Non-pigmented ciliary epithelial cell (primary cell): Measurements from ENCODE around the gene ECE1.

Experiments used
- DNase-seq: peaks from one replicate; pipeline ENCODE4 v3.0.0-alpha.2; 2010; ENCODE audit warnings: low read depth

Gene ECE1

DNA sequence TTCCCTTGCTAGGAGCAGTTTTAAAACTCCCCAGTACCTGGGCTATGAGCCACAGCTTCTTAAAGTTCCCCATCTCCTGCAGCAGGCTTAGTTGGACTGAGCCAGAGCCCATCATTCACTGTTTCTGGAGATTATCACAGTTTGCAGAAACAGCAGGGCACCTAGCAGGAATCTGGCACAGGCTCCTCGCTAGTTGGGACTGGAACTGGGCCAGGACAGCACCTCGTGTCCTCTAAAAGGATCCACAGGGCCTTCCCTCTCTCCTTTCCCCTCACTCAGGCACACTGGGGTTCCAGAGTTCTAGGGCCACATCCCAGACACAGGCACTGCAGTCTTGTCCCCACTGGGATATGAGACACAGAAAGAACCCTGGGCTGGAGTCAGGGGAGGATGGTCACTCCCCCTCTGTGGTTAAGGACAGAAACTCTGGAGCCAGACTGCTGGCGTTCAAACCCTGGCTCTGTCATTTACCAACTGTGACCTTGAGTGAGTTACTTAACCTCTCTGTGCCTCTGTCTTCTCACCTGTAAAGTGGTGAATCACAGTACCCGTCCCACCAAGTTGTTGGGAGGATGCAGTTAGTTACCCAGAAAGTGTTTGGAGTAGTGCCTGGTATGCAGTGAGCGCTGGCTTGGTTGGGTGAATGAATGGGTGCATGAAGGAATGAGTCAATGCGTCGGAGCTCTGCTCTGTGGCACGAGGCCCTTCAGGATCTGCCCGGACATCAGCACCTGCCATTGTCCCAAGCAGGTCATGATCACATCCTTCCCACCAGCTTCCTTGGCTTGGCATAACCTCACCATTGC is 18.8 kb upstream of the ECE1 start:
- DNase-seq, result no peak

GRCh38 chr1:21308330-21308729 is 18.1 kb upstream of the ECE1 start:
- no peak for DNase-seq

- no peak for DNase-seq
Observed at GRCh38 chr1:21307663-21308305, 17.5 kb upstream of the ECE1 start.

GRCh38 chr1:21307210-21307609 is 16.9 kb upstream of the ECE1 start:
- DNase-seq, result no peak

GRCh38 chr1:21305900-21306189 is 15.6 kb upstream of the ECE1 start:
- no peak for DNase-seq

DNA sequence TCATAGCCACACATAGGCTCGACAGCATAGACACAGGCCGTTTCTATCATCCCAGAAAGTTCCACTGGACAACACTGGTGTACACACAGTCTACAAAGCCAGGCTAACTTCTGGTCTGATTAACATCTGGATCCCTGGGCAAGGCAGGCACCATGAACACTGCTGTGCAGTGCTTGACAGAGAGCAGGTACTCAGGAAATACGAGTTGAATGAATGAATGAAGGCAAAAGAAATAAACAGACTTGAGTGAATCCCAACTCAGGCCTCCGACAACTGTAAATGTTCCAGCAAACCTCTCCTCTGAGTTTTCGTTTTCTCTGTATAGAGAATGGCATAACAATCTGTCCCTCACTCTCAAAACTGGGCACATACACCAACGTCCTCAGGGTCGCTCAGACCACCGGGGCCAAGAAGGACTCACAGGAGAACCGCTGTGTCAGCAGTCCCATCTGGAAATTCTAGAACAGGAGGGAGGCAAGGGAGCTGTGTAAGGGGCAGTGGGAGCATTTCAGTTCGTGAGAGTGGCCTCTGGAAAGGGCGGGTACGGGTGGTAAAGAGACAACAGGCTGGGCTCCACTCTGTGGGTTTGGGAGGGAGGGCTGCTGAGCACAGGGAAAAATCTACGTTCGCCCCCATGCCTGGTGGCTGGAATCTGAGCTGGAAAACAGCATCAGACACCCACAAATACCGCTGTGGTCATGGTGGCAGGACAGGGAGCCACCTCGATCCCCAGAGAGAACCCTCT is 15.1 kb upstream of the ECE1 start:
- DNase-seq, result no peak

GRCh38 chr1:21304488-21304887 is 14.2 kb upstream of the ECE1 start:
- DNase-seq, result no peak

GRCh38 chr1:21302747-21303715 is 12.8 kb upstream of the ECE1 start:
- no peak for DNase-seq

DNA sequence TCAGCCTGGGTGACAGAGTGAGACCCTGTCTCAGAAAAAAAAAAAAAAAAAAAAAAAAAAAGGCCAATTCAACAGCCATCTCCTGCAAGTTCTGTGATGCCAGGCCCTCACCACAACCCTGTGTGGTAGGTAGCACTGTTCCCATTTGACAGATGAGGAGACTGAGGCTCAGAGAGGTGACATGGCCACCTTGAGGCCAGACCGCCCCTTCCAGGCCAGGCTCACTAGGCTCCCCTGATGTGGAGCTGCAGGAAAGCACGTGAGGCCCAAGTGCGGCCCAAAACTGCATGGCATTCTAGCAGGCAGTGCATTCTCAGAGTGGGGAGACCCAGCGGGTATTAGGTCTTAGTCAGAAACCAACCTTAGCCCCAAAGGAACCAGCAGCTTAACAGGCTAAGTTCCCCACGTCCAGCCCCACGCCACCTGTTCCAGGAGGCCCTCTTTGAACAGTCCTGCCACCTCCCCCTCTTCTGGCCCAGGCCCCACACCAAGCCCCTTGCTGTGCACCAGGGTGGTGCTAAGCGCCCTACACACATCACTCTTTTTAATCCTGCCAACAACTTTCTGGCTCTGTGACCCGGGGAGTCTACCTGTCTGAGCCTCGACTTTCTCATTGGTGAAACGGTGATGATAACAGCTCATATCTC is 11.7 kb upstream of the ECE1 start:
- DNase-seq, result no peak

- DNase-seq, result no peak
Observed at GRCh38 chr1:21300774-21301173, 10.5 kb upstream of the ECE1 start.

DNA sequence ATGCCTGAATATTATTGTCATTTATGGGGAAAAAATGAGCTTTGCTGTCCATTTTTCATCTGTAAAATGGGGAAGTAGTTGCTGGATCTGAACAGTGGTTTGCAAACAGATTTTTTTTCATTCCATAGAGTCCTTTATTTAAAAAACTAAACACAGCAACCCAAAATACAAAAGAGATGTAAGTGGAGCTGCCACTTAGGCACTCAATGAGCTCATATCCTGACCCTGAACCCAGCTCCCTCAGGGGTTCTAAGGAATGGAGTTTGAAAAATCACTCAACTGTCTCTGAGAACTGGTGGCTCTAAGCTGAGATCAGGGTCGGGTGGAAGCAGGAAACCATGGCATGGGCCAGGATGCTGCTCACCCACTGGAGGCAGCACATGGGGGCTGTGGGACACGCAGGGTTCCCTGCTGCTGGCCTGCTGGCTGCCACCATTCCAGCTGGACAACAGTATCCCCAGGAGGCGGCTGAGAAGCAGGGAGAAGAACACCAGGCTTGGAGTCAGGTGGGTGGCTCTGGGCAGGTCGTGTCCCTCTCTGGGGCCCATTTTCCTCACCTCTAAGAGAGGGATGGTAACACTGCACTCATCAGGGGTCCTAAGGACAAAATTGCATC is 9.6 kb upstream of the ECE1 start:
- no peak for DNase-seq

- DNase-seq, result no peak
Observed at GRCh38 chr1:21298981-21299391, 8.7 kb upstream of the ECE1 start.

DNA sequence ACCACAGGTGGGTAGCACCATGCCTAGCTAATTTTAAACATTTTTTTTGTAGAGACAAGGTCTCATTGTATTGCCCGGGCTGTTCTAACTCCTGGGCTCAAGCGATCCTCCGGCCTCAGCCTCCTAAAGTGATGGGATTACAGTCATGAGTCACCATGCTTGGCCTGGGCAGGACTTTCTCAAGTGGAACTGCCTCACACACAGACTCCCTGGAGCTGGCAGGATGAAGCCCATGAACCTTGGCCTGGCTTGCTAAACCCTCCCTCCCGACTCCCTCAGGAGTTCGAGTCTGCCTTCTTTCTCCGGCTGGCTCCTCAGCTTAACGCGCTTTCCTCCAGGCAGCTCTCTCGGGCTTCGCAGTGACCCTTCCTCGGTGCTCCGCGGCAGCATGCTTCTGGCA is 7.7 kb upstream of the ECE1 start:
- DNase-seq, result no peak

DNA sequence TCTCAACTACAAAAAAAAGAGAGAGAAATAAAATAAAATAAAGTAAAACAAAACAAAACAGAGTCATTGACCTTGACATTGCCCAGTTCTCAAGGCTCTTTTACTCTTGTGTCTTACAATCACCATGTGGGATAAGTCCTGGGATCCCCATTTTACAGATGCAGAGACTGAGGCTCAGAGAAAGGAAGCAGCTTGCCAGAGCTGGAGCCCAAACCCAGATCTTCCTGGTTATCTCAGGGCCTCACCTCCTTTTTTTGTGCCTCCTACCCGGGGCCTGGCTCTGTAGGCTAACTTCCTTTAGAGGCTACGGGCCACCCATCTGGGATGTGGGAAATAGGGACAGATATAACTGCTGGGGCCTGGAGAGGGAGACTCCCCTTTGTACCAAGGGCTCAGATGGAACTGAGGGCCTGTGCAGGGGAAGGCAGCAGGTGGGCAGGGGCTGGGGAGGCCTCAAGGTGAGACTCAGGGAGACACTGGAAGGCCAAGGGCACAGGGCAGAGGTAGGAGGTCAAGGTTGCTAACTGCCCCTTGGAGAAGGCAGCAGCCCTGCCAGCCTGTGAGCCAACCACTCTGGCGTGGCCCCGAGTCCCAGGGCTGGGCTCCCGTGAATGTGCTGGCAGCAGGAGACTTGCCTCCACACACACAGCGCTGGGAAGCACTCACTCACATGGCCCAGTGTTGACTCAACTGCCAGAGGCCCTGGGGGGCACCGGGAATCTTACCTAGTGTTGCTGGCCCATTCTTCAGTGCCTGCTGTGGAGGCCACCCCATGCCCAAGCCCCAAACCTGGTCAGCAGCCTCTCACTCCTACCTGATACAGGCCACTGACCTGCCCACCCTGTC is 6.5 kb upstream of the ECE1 start:
- no peak for DNase-seq

DNA sequence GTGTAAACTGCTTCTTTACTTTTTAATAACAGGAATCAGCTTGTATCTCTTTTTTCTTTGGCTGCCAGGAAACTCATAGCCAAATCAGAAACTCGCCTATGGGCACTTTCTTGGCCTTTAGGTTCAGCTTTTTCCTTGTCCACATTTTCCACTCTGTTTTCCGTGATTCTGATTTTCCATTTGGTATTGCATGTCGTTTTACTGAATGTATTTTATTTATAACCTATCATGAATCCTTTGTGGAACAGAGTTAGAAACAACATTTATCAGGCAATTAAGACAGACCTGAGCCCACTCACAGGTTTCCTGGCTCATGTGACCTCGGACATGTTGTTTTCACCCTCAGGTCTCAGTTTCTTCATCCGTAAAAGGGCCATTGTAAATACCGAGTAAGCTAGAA is 5.3 kb upstream of the ECE1 start:
- DNase-seq, result no peak

- no peak for DNase-seq
Observed at GRCh38 chr1:21295002-21295401, 4.7 kb upstream of the ECE1 start.

- DNase-seq, result no peak
Observed at GRCh38 chr1:21294266-21294989, 4.2 kb upstream of the ECE1 start.

- no peak for DNase-seq
Observed at GRCh38 chr1:21293537-21294265, 3.4 kb upstream of the ECE1 start.

- DNase-seq, result no peak
Observed at GRCh38 chr1:21292984-21293536, 2.8 kb upstream of the ECE1 start.
